ENCODE data around the gene RTL1.

The RTL1 gene

DNA sequence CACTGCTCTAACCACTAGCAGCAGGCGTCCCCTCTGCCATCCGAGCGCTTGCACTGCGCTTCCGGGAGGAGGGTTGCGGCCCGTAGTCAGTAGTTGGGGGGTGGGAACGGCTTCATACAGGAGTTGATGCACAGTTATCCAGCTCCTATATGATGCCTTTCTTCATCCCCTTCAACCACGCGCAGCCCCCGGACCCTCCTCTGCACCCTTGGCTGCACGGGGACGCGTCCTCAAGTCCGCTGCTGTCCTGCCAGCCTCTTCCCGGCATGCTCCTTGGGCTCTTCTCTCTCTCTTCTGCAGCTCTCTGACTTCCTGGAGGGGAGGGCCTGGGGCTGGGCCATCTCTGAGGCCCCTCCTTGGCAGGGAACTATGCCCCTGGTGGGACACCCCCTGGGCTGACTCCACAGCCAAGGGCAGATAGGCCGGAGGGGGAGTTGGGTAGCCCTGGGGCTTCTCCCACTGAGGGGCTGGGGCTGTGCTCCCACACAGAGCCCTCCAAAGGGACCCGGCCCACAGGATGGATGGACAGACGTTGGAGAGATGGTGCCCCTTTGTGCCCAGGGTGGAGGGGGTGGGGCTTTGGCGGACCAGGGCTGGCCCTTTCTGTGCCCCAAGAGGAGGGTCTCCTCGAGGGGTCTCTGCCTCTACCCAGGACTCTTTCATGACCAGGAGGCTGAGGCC lies 29.0 kb downstream of the RTL1 start:
- intact Hi-C loops (cut with DNase I; ENCODE audit: low total_unique reads), result no loop called here
- Histone ChIP-seq H3K4me1 (no peaks in the 10 kb centered on the region), H3K9me3 (no peaks in the 10 kb centered on the region), H3K36me3 (no peaks in the 10 kb centered on the region), H3K27ac (no peak overlapping the region), H3K4me3 (no peak overlapping the region), H3K27me3 (peaks cover 0 to 23% of the 10 kb centered on the region in 2 donors)
- peak in 1 of 2 donors; percentile 56 for DNase-seq
- TF ChIP-seq, protein P1, sequence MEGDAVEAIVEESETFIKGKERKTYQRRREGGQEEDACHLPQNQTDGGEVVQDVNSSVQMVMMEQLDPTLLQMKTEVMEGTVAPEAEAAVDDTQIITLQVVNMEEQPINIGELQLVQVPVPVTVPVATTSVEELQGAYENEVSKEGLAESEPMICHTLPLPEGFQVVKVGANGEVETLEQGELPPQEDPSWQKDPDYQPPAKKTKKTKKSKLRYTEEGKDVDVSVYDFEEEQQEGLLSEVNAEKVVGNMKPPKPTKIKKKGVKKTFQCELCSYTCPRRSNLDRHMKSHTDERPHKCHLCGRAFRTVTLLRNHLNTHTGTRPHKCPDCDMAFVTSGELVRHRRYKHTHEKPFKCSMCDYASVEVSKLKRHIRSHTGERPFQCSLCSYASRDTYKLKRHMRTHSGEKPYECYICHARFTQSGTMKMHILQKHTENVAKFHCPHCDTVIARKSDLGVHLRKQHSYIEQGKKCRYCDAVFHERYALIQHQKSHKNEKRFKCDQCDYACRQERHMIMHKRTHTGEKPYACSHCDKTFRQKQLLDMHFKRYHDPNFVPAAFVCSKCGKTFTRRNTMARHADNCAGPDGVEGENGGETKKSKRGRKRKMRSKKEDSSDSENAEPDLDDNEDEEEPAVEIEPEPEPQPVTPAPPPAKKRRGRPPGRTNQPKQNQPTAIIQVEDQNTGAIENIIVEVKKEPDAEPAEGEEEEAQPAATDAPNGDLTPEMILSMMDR (IDR thresholded peaks at IDR 0.05), result no peak

DNA sequence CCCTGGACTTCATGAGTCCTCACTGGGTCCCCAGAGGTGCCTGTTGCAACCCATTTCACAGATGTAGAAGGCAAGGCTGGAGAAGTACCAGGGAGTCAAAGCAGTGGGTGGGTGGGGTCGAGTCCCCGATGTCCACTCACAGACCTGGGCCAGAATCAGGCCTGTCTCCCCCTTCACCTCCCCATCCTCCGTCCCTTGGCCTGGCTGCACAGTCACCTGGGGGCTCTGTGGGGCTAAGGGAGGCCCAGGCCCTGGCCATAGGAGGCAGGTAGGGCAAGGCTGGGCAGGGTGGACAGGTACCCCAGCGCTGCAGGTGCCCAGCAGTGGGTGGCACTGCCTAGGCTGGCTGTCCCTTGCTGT lies 29.5 kb downstream of the RTL1 start:
- intact Hi-C loops (cut with DNase I; ENCODE audit: low total_unique reads), result no loop called here
- Histone ChIP-seq H3K27me3 (peaks cover 0 to 22% of the 10 kb centered on the region in 2 donors), H3K9me3 (no peaks in the 10 kb centered on the region), H3K4me1 (no peaks in the 10 kb centered on the region), H3K27ac (no peak overlapping the region), H3K36me3 (no peaks in the 10 kb centered on the region), H3K4me3 (no peak overlapping the region)
- TF ChIP-seq, protein P1 (IDR thresholded peaks at IDR 0.05), result no peak
- DNase-seq, result peak in 1 of 2 donors; percentile 47

DNA sequence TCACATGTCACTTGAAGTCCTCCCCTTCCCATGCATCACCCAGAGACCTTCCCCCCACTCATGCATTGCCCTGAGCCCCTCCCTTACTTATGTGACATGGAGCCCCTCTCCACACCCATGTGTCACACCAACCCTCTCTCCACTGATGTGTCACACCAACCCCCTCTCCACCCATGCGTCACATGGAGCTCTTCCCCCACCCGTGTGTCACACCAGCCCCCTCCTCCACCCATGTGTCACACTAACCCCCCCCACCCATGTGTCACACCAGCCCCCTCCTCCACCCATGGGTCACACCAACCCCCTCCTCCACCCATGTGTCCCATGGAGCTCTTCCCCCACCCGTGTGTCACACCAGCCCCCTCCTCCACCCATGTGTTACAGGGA lies 30.4 kb downstream of the RTL1 start:
- Histone ChIP-seq H3K9me3 (no peaks in the 10 kb centered on the region), H3K4me1 (no peaks in the 10 kb centered on the region), H3K4me3 (no peak overlapping the region), H3K27me3 (peaks cover 0 to 15% of the 10 kb centered on the region in 2 donors), H3K36me3 (no peaks in the 10 kb centered on the region), H3K27ac (no peak overlapping the region)
- DNase-seq, result peak in 1 of 2 donors; percentile 47
- intact Hi-C loops (cut with DNase I; ENCODE audit: low total_unique reads), result no loop called here
- TF ChIP-seq, protein P1 (IDR thresholded peaks at IDR 0.05), result no peak

DNA sequence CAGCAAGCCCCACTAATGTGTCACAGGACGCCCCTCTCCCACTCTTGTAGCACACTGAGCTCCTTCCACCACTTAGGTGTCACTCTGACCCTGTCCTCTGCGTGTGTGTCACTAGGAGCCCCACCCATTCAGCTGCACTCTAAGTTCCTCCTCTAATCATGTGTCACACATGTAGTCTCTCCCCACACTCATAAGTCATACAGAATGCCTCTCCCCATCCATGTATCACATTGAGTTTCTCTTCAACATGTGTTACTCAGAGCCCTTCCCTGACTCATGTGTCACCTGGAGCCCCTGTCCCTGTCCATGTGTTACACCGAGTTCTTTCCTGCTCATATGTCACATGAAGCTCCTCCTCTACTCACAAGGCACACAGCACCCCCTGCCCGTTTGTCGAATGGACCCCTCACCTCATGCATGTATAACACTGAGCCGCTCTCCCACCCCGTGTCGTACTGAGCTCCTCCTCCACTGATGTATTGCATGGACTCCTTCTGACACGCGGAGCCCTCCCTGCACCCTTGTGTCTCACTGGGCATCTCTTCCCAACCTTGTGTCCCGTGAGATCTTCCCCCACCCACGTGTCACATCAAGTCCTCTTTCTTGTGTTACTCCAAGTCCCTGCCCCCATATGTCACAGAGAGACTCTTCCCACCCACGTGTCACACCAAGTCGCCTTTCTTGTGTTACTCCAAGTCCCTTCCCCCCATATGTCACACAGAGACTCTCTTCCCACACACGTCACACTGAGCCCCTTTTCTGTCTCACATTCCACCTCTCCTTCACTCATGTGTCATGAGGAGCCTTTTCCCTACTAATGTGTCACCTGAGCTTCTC lies 31.0 kb downstream of the RTL1 start:
- DNase-seq, result peak in 1 of 2 donors; percentile 56
- Histone ChIP-seq H3K9me3 (no peaks in the 10 kb centered on the region), H3K36me3 (no peaks in the 10 kb centered on the region), H3K27me3 (peaks cover 0 to 15% of the 10 kb centered on the region in 2 donors), H3K27ac (no peak overlapping the region), H3K4me3 (no peak overlapping the region), H3K4me1 (no peaks in the 10 kb centered on the region)
- intact Hi-C loops (cut with DNase I; ENCODE audit: low total_unique reads), result no loop called here
- TF ChIP-seq, protein P1 (IDR thresholded peaks at IDR 0.05), result no peak

DNA sequence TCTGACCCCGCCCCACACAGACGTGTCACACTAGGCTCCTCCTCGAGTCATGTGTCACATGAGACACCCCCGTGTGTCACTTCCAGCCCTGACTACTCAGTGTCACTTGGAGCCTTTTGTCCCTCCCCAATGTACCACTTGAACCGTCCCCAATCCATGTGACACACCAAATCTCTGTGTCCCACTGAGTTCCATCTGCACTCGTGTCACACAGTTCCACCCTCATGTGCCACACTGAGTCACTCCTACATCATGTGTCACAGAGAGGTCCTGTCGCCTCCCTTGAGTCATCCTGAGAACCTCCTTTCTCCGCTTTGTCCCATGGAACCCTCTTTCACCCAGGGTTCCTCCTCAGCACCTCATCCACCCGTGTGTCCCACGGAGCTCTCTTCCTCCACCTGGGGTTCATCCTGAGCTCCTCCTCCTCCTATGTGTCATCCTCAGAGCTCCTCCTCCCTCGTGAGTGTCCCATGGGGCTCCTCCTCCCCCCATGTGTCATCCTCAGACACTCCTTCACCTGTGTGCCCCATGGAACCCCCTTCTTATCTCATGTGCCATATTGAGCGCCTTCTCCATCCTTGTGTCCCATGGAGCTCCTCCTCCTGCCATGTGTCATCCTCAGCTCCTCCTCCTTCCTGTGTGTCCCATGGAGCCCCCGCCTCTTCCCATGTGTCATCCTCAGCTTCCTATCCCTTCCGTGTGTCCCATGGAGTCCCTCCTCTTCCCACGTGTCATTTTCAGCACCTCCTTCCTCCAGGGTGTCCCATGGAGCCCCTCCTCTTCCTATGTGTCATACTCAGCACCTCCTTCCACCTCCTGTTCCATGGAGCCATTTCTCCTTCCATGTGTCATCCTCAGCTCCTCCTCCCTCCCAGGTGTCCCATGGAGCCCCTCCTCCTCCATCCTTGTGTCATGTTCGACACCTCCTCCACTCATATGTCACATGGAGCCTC lies 32.0 kb downstream of the RTL1 start:
- intact Hi-C loops (cut with DNase I; ENCODE audit: low total_unique reads), result no loop called here
- peak in 1 of 2 donors; percentile 53 for DNase-seq
- peaks cover 0 to 12% of the 10 kb centered on the region in 2 donors for H3K27me3 ChIP-seq
- no peaks in the 10 kb centered on the region for H3K36me3 ChIP-seq
- H3K9me3 ChIP-seq, result no peaks in the 10 kb centered on the region
- H3K4me3 ChIP-seq, result no peak overlapping the region
- TF ChIP-seq, protein P1 (IDR thresholded peaks at IDR 0.05), result no peak
- no peaks in the 10 kb centered on the region for H3K4me1 ChIP-seq
- H3K27ac ChIP-seq, result no peak overlapping the region
